ENCODE results near the gene DERA.

DERA gene

DNA sequence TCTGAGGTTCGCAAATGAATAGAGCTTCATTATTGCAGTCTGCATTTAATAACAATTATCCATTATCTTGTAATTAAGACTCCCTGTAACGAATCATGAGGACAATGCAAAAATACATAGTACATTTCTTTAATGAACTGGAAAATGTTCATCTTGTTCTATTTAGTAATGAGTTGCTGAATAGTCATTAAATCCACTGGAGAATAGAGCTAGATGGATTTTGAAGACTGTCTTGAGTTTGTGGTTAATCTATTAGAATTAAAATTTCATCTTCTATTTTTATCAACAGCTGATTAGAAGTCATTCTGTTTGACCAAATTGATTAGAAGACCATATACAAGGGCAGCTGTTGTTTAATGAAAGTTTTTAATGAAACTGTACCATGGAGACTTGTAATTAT is 107.2 kb downstream of the DERA start:
- Histone ChIP-seq H3K27me3 (ENCODE audit: control insufficient read depth in 2 of 2, insufficient read depth in 2 of 2, low read length in 2 of 2) (no peaks in the 10 kb centered on the region), H3K4me1 (ENCODE audit: control insufficient read depth in 2 of 2, insufficient read depth in 2 of 2, low read length in 2 of 2) (peaks cover 0 to 7% of the 10 kb centered on the region in 2 donors), H3K36me3 (ENCODE audit: control insufficient read depth in 2 of 2, insufficient read depth in 2 of 2, low read length in 2 of 2) (peaks cover 7 to 8% of the 10 kb centered on the region in 2 donors), H3K27ac (ENCODE audit: low read depth in 2 of 2, low read length in 2 of 2) (no peak overlapping the region), H3K4me3 (ENCODE audit: low read length in 2 of 2) (no peak overlapping the region), H3K9me3 (ENCODE audit: control insufficient read depth in 2 of 2, low read length in 2 of 2) (peaks cover 0 to 2% of the 10 kb centered on the region in 2 donors), H3K9ac (ENCODE audit: low read depth in 1 of 2, low read length in 2 of 2) (no peak overlapping the region)

DNA sequence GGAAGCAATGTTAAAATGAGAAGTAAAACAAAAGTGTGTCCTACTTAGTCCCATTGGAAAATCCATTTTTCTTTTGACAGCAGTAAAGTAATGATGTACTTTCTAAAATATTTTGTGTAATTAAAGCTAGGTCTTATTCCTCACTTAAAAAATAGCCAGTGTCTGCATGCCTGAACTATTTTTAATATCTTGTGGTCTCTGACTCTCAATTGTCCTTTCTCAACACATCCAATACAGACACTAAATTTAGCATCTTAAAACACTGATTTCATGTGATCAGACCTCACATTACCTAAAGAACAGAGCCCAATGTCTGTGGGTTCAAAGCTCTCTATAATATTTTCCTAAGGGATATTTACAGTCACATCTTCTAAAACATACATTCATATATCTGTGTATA is 108.0 kb downstream of the DERA start:
- H3K27ac ChIP-seq (ENCODE audit: low read depth in 2 of 2, low read length in 2 of 2) = no peak overlapping the region
- H3K27me3 ChIP-seq (ENCODE audit: control insufficient read depth in 2 of 2, insufficient read depth in 2 of 2, low read length in 2 of 2) = no peaks in the 10 kb centered on the region
- H3K4me1 ChIP-seq (ENCODE audit: control insufficient read depth in 2 of 2, insufficient read depth in 2 of 2, low read length in 2 of 2) = peaks cover 0 to 7% of the 10 kb centered on the region in 2 donors
- peaks cover 7 to 8% of the 10 kb centered on the region in 2 donors for H3K36me3 ChIP-seq (ENCODE audit: control insufficient read depth in 2 of 2, insufficient read depth in 2 of 2, low read length in 2 of 2)
- peaks cover 0 to 2% of the 10 kb centered on the region in 2 donors for H3K9me3 ChIP-seq (ENCODE audit: control insufficient read depth in 2 of 2, low read length in 2 of 2)
- no peak overlapping the region for H3K4me3 ChIP-seq (ENCODE audit: low read length in 2 of 2)
- H3K9ac ChIP-seq (ENCODE audit: low read depth in 1 of 2, low read length in 2 of 2) = no peak overlapping the region

DNA sequence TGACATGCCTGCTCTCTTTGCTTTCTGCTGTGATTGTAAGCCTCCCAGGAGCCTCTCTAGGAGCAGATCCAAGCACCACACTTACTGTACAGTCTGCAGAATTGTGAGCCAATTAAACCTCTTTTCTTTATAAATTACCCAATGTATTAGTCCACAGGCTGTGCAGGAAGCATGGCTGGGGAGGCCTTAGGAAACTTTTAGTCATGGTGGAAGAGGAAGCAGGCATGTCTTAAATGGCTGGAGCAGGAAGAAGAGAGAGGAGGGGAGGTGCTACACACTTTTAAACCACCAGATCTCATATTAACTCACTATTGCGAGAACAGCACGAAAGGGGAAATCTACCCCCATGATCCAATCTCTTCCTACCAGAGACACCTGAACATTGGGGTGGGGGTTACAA is 108.9 kb downstream of the DERA start:
- peaks cover 6 to 7% of the 10 kb centered on the region in 2 donors for H3K36me3 ChIP-seq (ENCODE audit: control insufficient read depth in 2 of 2, insufficient read depth in 2 of 2, low read length in 2 of 2)
- no peak overlapping the region for H3K27ac ChIP-seq (ENCODE audit: low read depth in 2 of 2, low read length in 2 of 2)
- H3K9me3 ChIP-seq (ENCODE audit: control insufficient read depth in 2 of 2, low read length in 2 of 2) = no peaks in the 10 kb centered on the region
- H3K27me3 ChIP-seq (ENCODE audit: control insufficient read depth in 2 of 2, insufficient read depth in 2 of 2, low read length in 2 of 2) = no peaks in the 10 kb centered on the region
- H3K9ac ChIP-seq (ENCODE audit: low read depth in 1 of 2, low read length in 2 of 2) = no peak overlapping the region
- peaks cover 0 to 7% of the 10 kb centered on the region in 2 donors for H3K4me1 ChIP-seq (ENCODE audit: control insufficient read depth in 2 of 2, insufficient read depth in 2 of 2, low read length in 2 of 2)
- H3K4me3 ChIP-seq (ENCODE audit: low read length in 2 of 2) = no peak overlapping the region

DNA sequence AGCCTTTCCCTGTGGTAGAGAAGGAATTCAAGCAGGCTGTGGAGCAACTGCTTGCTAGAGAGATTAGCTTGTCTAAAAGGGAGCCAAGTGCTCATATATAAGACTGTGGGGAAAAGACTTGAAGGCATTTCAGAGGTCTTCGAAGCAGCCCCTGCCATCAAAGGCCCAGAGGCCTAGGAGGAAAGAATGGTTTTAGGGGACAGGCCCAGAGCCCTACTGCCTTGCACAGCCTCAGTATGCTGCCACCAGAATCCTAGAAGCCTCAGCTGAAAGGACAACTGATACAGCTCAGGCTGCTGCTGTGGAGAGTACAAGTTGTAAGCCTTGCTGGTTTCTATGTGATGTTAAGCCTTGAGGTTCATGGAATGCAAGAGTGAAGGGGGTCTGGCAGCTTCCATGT is 109.9 kb downstream of the DERA start:
- Histone ChIP-seq H3K9ac (ENCODE audit: low read depth in 1 of 2, low read length in 2 of 2) (no peak overlapping the region), H3K4me3 (ENCODE audit: low read length in 2 of 2) (no peak overlapping the region), H3K27ac (ENCODE audit: low read depth in 2 of 2, low read length in 2 of 2) (no peak overlapping the region), H3K27me3 (ENCODE audit: control insufficient read depth in 2 of 2, insufficient read depth in 2 of 2, low read length in 2 of 2) (no peaks in the 10 kb centered on the region), H3K9me3 (ENCODE audit: control insufficient read depth in 2 of 2, low read length in 2 of 2) (no peaks in the 10 kb centered on the region), H3K36me3 (ENCODE audit: control insufficient read depth in 2 of 2, insufficient read depth in 2 of 2, low read length in 2 of 2) (peaks cover 3 to 7% of the 10 kb centered on the region in 2 donors), H3K4me1 (ENCODE audit: control insufficient read depth in 2 of 2, insufficient read depth in 2 of 2, low read length in 2 of 2) (peaks cover 0 to 7% of the 10 kb centered on the region in 2 donors)

DNA sequence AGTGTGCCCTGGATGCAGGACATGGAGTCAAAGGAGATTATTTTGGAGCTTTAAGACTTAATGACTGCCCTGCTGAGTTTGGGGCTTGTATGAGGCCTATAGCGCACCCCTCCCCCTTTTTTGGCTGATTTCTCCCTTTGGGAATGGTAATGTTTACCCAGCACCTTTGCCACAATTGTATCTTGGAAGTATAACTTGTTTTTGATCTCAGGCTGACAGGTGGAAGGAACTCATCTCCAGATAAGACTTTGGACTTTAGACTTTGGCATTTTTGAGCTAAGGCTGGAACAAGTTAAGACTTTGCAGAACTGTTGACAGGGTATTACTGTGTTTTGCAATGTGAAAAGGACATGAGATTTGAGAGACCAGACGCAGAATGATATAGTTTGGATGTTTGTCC is 110.5 kb downstream of the DERA start:
- H3K4me1 ChIP-seq (ENCODE audit: control insufficient read depth in 2 of 2, insufficient read depth in 2 of 2, low read length in 2 of 2) = peaks cover 0 to 7% of the 10 kb centered on the region in 2 donors
- H3K27ac ChIP-seq (ENCODE audit: low read depth in 2 of 2, low read length in 2 of 2) = no peak overlapping the region
- H3K36me3 ChIP-seq (ENCODE audit: control insufficient read depth in 2 of 2, insufficient read depth in 2 of 2, low read length in 2 of 2) = peaks cover 3 to 7% of the 10 kb centered on the region in 2 donors
- H3K9me3 ChIP-seq (ENCODE audit: control insufficient read depth in 2 of 2, low read length in 2 of 2) = no peaks in the 10 kb centered on the region
- H3K27me3 ChIP-seq (ENCODE audit: control insufficient read depth in 2 of 2, insufficient read depth in 2 of 2, low read length in 2 of 2) = no peaks in the 10 kb centered on the region
- no peak overlapping the region for H3K9ac ChIP-seq (ENCODE audit: low read depth in 1 of 2, low read length in 2 of 2)
- no peak overlapping the region for H3K4me3 ChIP-seq (ENCODE audit: low read length in 2 of 2)

DNA sequence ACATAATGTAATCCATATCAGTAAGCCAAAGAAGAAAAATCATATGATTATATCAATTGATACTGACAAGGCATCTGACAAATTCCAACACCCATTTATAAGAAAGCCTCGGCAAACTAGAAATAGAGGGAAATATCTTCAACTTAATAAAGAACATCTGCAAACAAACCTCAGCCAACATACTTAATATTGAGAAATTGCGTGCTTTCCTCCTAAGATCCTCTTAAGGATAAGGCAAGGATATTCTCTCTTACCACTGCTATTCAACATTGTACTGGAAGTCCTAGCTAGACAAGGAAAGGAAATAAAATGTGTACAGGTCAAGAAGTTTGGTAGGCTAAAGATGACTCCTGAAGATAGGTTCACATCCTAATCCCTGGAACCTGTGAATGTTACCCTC is 115.9 kb downstream of the DERA start:
- Histone ChIP-seq H3K4me1 (ENCODE audit: control insufficient read depth in 2 of 2, insufficient read depth in 2 of 2, low read length in 2 of 2) (no peaks in the 10 kb centered on the region), H3K4me3 (ENCODE audit: low read length in 2 of 2) (no peak overlapping the region), H3K27me3 (ENCODE audit: control insufficient read depth in 2 of 2, insufficient read depth in 2 of 2, low read length in 2 of 2) (no peaks in the 10 kb centered on the region), H3K36me3 (ENCODE audit: control insufficient read depth in 2 of 2, insufficient read depth in 2 of 2, low read length in 2 of 2) (peaks cover 3 to 5% of the 10 kb centered on the region in 2 donors), H3K27ac (ENCODE audit: low read depth in 2 of 2, low read length in 2 of 2) (no peak overlapping the region), H3K9me3 (ENCODE audit: control insufficient read depth in 2 of 2, low read length in 2 of 2) (no peaks in the 10 kb centered on the region), H3K9ac (ENCODE audit: low read depth in 1 of 2, low read length in 2 of 2) (no peak overlapping the region)

DNA sequence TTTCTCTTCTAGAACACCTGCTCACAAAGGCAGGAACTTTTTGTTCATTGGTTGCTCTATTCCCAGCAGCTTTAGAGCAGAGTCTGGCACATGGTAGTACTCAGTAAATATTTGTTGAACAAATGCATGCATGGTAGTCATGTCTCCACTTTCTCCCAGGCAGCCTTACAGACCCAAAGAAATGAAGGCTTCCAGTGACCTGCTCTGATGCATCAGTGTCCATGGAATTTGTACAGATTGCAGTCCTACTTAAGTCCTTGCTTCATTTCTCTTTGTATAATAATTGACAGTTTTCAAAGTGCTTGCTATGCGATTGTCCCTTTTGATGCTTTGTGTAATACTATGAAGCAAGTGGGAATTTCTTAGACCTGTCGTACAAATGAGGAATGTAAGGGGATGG is 119.6 kb downstream of the DERA start:
- H3K27ac ChIP-seq (ENCODE audit: low read depth in 2 of 2, low read length in 2 of 2) = no peak overlapping the region

DNA sequence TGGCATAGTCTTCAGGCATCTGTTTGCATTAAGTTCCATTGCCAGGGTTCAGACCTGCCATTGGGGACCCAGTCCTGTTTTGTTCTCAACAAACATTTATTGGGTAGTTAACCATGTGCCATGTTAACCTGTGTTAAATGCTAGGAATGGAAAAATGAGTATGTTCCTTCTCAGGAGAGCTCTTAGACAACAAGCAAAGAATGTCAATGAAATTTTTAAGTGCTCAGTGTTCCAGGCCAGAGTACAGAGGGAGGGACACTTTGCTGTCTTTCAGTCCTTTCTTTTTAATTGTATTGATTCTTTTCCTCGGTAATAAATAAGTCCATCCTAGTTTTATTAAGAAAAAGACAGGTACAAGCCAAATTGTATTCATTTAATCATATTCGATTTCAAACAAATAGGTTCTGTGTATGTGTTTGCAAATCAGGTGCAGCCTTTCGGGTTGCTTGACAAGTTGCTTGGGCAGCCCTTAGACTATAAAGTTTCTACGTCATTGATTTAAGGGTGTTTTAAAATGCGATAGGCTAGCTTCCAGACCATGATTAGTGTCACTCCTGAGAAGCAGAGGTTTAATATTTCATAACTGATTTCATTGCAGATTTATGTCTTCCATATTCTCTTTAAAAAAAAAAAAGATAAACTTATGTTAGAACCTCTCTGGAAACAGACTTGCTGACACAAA is 123.1 kb downstream of the DERA start:
- Histone ChIP-seq H3K4me3 (ENCODE audit: low read length in 2 of 2) (no peak overlapping the region), H3K9me3 (ENCODE audit: control insufficient read depth in 2 of 2, low read length in 2 of 2) (no peaks in the 10 kb centered on the region), H3K27me3 (ENCODE audit: control insufficient read depth in 2 of 2, insufficient read depth in 2 of 2, low read length in 2 of 2) (no peaks in the 10 kb centered on the region), H3K36me3 (ENCODE audit: control insufficient read depth in 2 of 2, insufficient read depth in 2 of 2, low read length in 2 of 2) (peaks cover 15 to 17% of the 10 kb centered on the region in 2 donors), H3K27ac (ENCODE audit: low read depth in 2 of 2, low read length in 2 of 2) (no peak overlapping the region), H3K4me1 (ENCODE audit: control insufficient read depth in 2 of 2, insufficient read depth in 2 of 2, low read length in 2 of 2) (peaks cover 0 to 5% of the 10 kb centered on the region in 2 donors), H3K9ac (ENCODE audit: low read depth in 1 of 2, low read length in 2 of 2) (no peak overlapping the region)

More for the DNA sequence above, 119.6 kb downstream of the DERA start:
- no peaks in the 10 kb centered on the region for H3K27me3 ChIP-seq (ENCODE audit: control insufficient read depth in 2 of 2, insufficient read depth in 2 of 2, low read length in 2 of 2)
- H3K36me3 ChIP-seq (ENCODE audit: control insufficient read depth in 2 of 2, insufficient read depth in 2 of 2, low read length in 2 of 2) = peaks cover 5 to 9% of the 10 kb centered on the region in 2 donors
- H3K4me1 ChIP-seq (ENCODE audit: control insufficient read depth in 2 of 2, insufficient read depth in 2 of 2, low read length in 2 of 2) = no peaks in the 10 kb centered on the region
- H3K9ac ChIP-seq (ENCODE audit: low read depth in 1 of 2, low read length in 2 of 2) = no peak overlapping the region
- no peaks in the 10 kb centered on the region for H3K9me3 ChIP-seq (ENCODE audit: control insufficient read depth in 2 of 2, low read length in 2 of 2)
- H3K4me3 ChIP-seq (ENCODE audit: low read length in 2 of 2) = no peak overlapping the region

DNA sequence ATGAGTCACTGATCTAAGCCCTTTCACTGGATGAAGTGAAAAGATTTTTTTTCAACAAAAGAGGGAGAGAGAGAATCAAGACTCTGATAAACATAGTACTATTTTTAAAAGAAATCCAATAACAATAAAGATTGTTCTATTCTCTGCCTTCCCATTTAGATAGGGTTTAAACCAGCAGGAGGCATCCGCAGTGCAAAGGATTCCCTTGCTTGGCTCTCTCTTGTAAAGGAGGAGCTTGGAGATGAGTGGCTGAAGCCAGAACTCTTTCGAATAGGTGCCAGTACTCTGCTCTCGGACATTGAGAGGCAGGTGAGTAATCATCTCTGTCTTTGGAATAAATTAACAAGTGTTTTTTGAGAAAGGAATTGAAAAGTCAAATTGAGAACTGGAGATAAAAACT is 124.9 kb downstream of the DERA start:
- Histone ChIP-seq H3K4me3 (ENCODE audit: low read length in 2 of 2) (no peak overlapping the region), H3K27ac (ENCODE audit: low read depth in 2 of 2, low read length in 2 of 2) (no peak overlapping the region), H3K4me1 (ENCODE audit: control insufficient read depth in 2 of 2, insufficient read depth in 2 of 2, low read length in 2 of 2) (peaks cover 0 to 5% of the 10 kb centered on the region in 2 donors), H3K9me3 (ENCODE audit: control insufficient read depth in 2 of 2, low read length in 2 of 2) (no peaks in the 10 kb centered on the region), H3K36me3 (ENCODE audit: control insufficient read depth in 2 of 2, insufficient read depth in 2 of 2, low read length in 2 of 2) (peaks cover 13 to 17% of the 10 kb centered on the region in 2 donors), H3K9ac (ENCODE audit: low read depth in 1 of 2, low read length in 2 of 2) (no peak overlapping the region), H3K27me3 (ENCODE audit: control insufficient read depth in 2 of 2, insufficient read depth in 2 of 2, low read length in 2 of 2) (no peaks in the 10 kb centered on the region)

DNA sequence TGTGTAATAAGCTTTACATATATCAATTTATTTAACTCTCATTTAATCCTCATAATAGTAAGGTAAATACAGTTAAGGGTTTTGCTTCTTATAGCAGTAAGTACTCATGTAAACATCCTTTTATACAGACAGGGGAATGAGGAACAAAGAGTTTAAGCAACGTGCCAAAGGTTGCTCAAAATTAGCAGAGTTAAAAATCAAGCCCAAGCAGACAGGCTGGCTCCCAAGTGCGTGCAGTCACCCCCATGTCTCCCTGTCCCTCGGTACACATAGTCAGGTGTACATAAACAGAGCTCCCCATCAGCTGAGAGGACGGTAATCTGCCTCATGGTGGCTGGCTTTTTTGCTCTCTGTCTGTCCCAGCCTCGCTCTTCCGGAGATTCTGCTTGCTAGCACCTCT is 126.4 kb downstream of the DERA start:
- Histone ChIP-seq H3K9me3 (ENCODE audit: control insufficient read depth in 2 of 2, low read length in 2 of 2) (peaks cover 0 to 2% of the 10 kb centered on the region in 2 donors), H3K4me3 (ENCODE audit: low read length in 2 of 2) (no peak overlapping the region), H3K9ac (ENCODE audit: low read depth in 1 of 2, low read length in 2 of 2) (no peak overlapping the region), H3K27me3 (ENCODE audit: control insufficient read depth in 2 of 2, insufficient read depth in 2 of 2, low read length in 2 of 2) (no peaks in the 10 kb centered on the region), H3K4me1 (ENCODE audit: control insufficient read depth in 2 of 2, insufficient read depth in 2 of 2, low read length in 2 of 2) (peaks cover 0 to 5% of the 10 kb centered on the region in 2 donors), H3K27ac (ENCODE audit: low read depth in 2 of 2, low read length in 2 of 2) (no peak overlapping the region), H3K36me3 (ENCODE audit: control insufficient read depth in 2 of 2, insufficient read depth in 2 of 2, low read length in 2 of 2) (peaks cover 10 to 17% of the 10 kb centered on the region in 2 donors)
